ENCODE measurements around the gene TEF. TPM values are rescaled to one million over a fixed set of nuclear protein-coding genes. Genes with fewer than 3 reads are reported as not detected.
A peak's percentile ranks its signal among the peaks of the same experiment; 100 is the strongest.

Gene TEF
- total RNA-seq, 1 experiment from 2014 or later: 12.0 TPM

- DNase-seq (ENCODE audit: low spot score): no peak
- no peaks in the 10 kb centered on the region for H3K9me3 Mint-ChIP-seq
- CTCF ChIA-PET: interaction anchor here (1.0 to 2.5 kb wide), 5 partner anchors 19 to 162 kb away, joined by 3 to 9 read pairs (median 4); partner anchors contain the start of gene TEF
- peaks cover 21% of the 10 kb centered on the region for H3K4me1 Mint-ChIP-seq
- peak overlapping the region; percentile 12; the same call in 1 of the 2 replicates for H3K27ac Mint-ChIP-seq
- H3K27me3 Mint-ChIP-seq (ENCODE audit: low read depth): no peaks in the 10 kb centered on the region
- no peak for TF ChIP-seq STAT6 (CRISPR knock-in tag; conservative IDR thresholded peaks at IDR 0.05; ENCODE audit: low read depth)
- no peak for TF ChIP-seq ZNF263 (CRISPR knock-in tag; IDR thresholded peaks at IDR 0.05; ENCODE audit: low read depth)
- TF ChIP-seq MLX (CRISPR knock-in tag; IDR thresholded peaks at IDR 0.05): no peak
- no peak for TF ChIP-seq ZNF219 (CRISPR knock-in tag; IDR thresholded peaks at IDR 0.05; ENCODE audit: borderline replicate concordance)
- no peak for TF ChIP-seq IRF2 (CRISPR knock-in tag; IDR thresholded peaks at IDR 0.05; ENCODE audit: borderline replicate concordance, low read depth)
- no peak for TF ChIP-seq TCF7 (CRISPR knock-in tag; IDR thresholded peaks at IDR 0.05; ENCODE audit: low read depth)
- TF ChIP-seq TEAD1 (CRISPR knock-in tag; IDR thresholded peaks at IDR 0.05): no peak
- ATAC-seq: no peak
- H3K36me3 Mint-ChIP-seq: no peaks in the 10 kb centered on the region
- no peak overlapping the region for H3K4me3 Mint-ChIP-seq
- POLR2A ChIA-PET: interaction anchor here (0.6 to 1.7 kb wide), 2 partner anchors 19 to 195 kb away, joined by 3 to 5 read pairs; partner anchors contain the start of gene TEF
These were observed 19.1 kb upstream of the TEF start for GRCh38 chr22:41362615-41363014.

GRCh38 chr22:41364233-41364632 lies 17.5 kb upstream of the TEF start:
- DNase-seq (ENCODE audit: low spot score) (no peak), ATAC-seq (no peak)
- H3K36me3 Mint-ChIP-seq: no peaks in the 10 kb centered on the region
- no peaks in the 10 kb centered on the region for H3K9me3 Mint-ChIP-seq
- H3K4me3 Mint-ChIP-seq: no peak overlapping the region
- H3K27me3 Mint-ChIP-seq (ENCODE audit: low read depth): no peaks in the 10 kb centered on the region
- H3K4me1 Mint-ChIP-seq: peaks cover 23% of the 10 kb centered on the region
- CTCF ChIA-PET: interaction anchor here (0.6 to 2.5 kb wide), 5 partner anchors 17 to 163 kb away, joined by 3 to 8 read pairs (median 4); partner anchors contain the start of gene TEF
- POLR2A ChIA-PET: interaction anchor here (0.7 to 0.8 kb wide), 2 partner anchors 17 to 397 kb away, joined by 4 to 12 read pairs; partner anchors contain the start of gene TEF
- H3K27ac Mint-ChIP-seq: no peak overlapping the region
- TF ChIP-seq PRDM15 (CRISPR knock-in tag; IDR thresholded peaks at IDR 0.05) (no peak), TEAD4 (CRISPR knock-in tag; IDR thresholded peaks at IDR 0.05) (no peak), NR3C1 (CRISPR knock-in tag; conservative IDR thresholded peaks at IDR 0.05; ENCODE audit: low read depth) (no peak), ZNF671 (CRISPR knock-in tag; IDR thresholded peaks at IDR 0.05) (no peak), CREB1 (CRISPR knock-in tag; IDR thresholded peaks at IDR 0.05) (no peak), IRF1 (CRISPR knock-in tag; IDR thresholded peaks at IDR 0.05) (no peak), HMGXB4 (CRISPR knock-in tag; IDR thresholded peaks at IDR 0.05) (no peak), ZNF423 (CRISPR knock-in tag; IDR thresholded peaks at IDR 0.05) (no peak), CBFB (CRISPR knock-in tag; IDR thresholded peaks at IDR 0.05; ENCODE audit: low read depth) (no peak), ZBTB21 (CRISPR knock-in tag; IDR thresholded peaks at IDR 0.05; ENCODE audit: borderline replicate concordance) (no peak), ZMAT4 (CRISPR knock-in tag; IDR thresholded peaks at IDR 0.05) (no peak), ZNF396 (CRISPR knock-in tag; IDR thresholded peaks at IDR 0.05; ENCODE audit: borderline replicate concordance) (no peak), EMX1 (CRISPR knock-in tag; IDR thresholded peaks at IDR 0.05) (no peak), HMGA2 (CRISPR knock-in tag; IDR thresholded peaks at IDR 0.05) (no peak)

Measured in WTC11 (cell line).